ENCODE data around the gene MSX1. TPM values are rescaled to one million over a fixed set of nuclear protein-coding genes. Genes with fewer than 3 reads are reported as not detected.

MSX1 gene
- polyA plus RNA-seq, 2 of the 4 experiments (the other 2 are of a cell fraction) = 2.2 to 2.8 TPM

- ChIA-PET CTCF (interaction anchor here (1.9 kb wide), 1 partner anchor 13 kb away, joined by 5 read pairs; no protein-coding TSS in a partner anchor), POLR2A (no interaction called here)
- FAIRE-seq = no peak
These were observed 12.3 kb downstream of the MSX1 start for GRCh38 chr4:4871573-4872313.

GRCh38 chr4:4872314-4872903 is 12.9 kb downstream of the MSX1 start:
- Histone ChIP-seq H3K9me3 (no peaks in the 10 kb centered on the region), H3K27ac (no peak overlapping the region), H3K4me1 (peaks cover 6% of the 10 kb centered on the region; the same call in 1 of the 3 replicates), H3K4me2 (peak overlapping the region; percentile 59), H3K4me3 (no peak overlapping the region)
- DNase-seq (ENCODE audit: low read depth in 1 of 2, low spot score in 1 of 2) (no peak), ATAC-seq (peak; percentile 31 to 71; a peak in 3 of 6 replicates), FAIRE-seq (no peak)
- CTCF ChIA-PET = interaction anchor here (1.9 kb wide), 1 partner anchor 12 kb away, joined by 5 read pairs; no protein-coding TSS in a partner anchor
- POLR2A ChIA-PET = no interaction called here
- WGBS (ENCODE audit: missing lambda C conversion rate) = 8% methylated on average over 16 of the region's 28 CpGs
- TF ChIP-seq NFE2L2 (conservative IDR thresholded peaks at IDR 0.05; ENCODE audit: low read length) (no peak), CEBPB (IDR thresholded peaks at IDR 0.05) (no peak), REST (IDR thresholded peaks at IDR 0.05) (no peak), EHMT2 (IDR thresholded peaks at IDR 0.05; ENCODE audit: low read depth) (no peak)

More at GRCh38 chr4:4871573-4872313, 12.3 kb downstream of the MSX1 start:
- no peak for TF ChIP-seq POLR2AphosphoS2 (conservative IDR thresholded peaks at IDR 0.05; ENCODE audit: low read length)
- no peak for TF ChIP-seq KDM1A (IDR thresholded peaks at IDR 0.05; ENCODE audit: low read depth)
- no peak for TF ChIP-seq RFX5 (IDR thresholded peaks at IDR 0.05)
- no peak for TF ChIP-seq RARB (CRISPR knock-in tag; IDR thresholded peaks at IDR 0.05)
- TF ChIP-seq USF2 (IDR thresholded peaks at IDR 0.05) = no peak
- no peak for TF ChIP-seq HOXA7 (CRISPR knock-in tag; IDR thresholded peaks at IDR 0.05)
- no peak for TF ChIP-seq JUNB (IDR thresholded peaks at IDR 0.05)
- Histone ChIP-seq H3K4me2 (peak overlapping the region; percentile 59), H3K9me3 (no peaks in the 10 kb centered on the region), H3K4me1 (peaks cover 6% of the 10 kb centered on the region; the same call in 1 of the 3 replicates), H3K4me3 (peak overlapping the region; percentile 19; the same call in 1 of the 3 replicates), H3K27ac (no peak overlapping the region)
- peak in 1 of 2 experiments; percentile 19; a peak in 3 of 6 replicates for ATAC-seq
- DNase-seq (ENCODE audit: low read depth in 1 of 2, low spot score in 1 of 2) = no peak
- 35% methylated on average over 13 of the region's 46 CpGs for WGBS (ENCODE audit: missing lambda C conversion rate)

GRCh38 chr4:4873203-4873602 is 13.7 kb downstream of the MSX1 start:
- Histone ChIP-seq H3K9me3 (no peaks in the 10 kb centered on the region), H3K4me3 (no peak overlapping the region), H3K4me2 (no peak overlapping the region), H3K27ac (no peak overlapping the region), H3K4me1 (peaks cover 6% of the 10 kb centered on the region; the same call in 1 of the 3 replicates)
- DNase-seq (ENCODE audit: low read depth in 1 of 2, low spot score in 1 of 2) (no peak), FAIRE-seq (no peak), ATAC-seq (no peak)
- 53% methylated on average over 11 of the region's 11 CpGs for WGBS (ENCODE audit: missing lambda C conversion rate)
- CTCF ChIA-PET = interaction anchor here (1.9 kb wide), 1 partner anchor 11 kb away, joined by 5 read pairs; no protein-coding TSS in a partner anchor
- POLR2A ChIA-PET = no interaction called here
- TF ChIP-seq PBX3 (IDR thresholded peaks at IDR 0.05) = no peak

Measured in A549 (cell line).